ENCODE measurements around the gene PSMD5.

The PSMD5 gene

DNA sequence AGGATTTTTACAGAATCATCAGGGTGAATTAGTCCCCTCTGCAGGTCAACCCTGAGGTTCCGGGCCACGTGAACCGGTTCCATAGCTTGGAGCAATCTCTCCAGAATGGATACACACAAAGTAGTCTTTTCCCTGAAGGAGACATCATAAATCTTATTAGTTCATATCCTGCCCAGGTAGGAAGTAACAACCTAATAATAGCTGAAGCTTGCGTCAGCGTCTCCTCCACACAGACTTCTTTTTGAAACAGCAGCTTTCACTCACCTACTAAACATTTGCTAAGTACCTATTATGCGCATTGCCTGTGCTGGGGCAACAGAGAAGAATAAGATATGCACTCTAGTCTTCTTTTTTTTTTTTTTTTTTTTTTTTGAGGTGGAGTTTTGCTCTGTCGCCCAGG, 9.4 kb downstream of the PSMD5 start:
- no peak overlapping the region for H3K27ac ChIP-seq (ENCODE audit: low read depth, low read length)
- H3K9me2 ChIP-seq (replicated peaks; ENCODE audit: control insufficient read depth, low read length): no peaks in the 10 kb centered on the region
- no peaks in the 10 kb centered on the region for H3K9me3 ChIP-seq (ENCODE audit: control insufficient read depth, insufficient read depth, low read length)
- no peak overlapping the region for H3K4me3 ChIP-seq (ENCODE audit: low read length)
- no peaks in the 10 kb centered on the region for H3K4me1 ChIP-seq (ENCODE audit: control insufficient read depth, low read length)
- peaks cover 58% of the 10 kb centered on the region for H3K36me3 ChIP-seq (ENCODE audit: control insufficient read depth, low read length)
- H3K79me2 ChIP-seq (ENCODE audit: control insufficient read depth, low read length): peaks cover 24% of the 10 kb centered on the region
- H4K20me1 ChIP-seq (ENCODE audit: control insufficient read depth, insufficient read depth, low read depth, low read length): no peaks in the 10 kb centered on the region
- H3F3A ChIP-seq (ENCODE audit: control insufficient read depth, insufficient read depth): no peaks in the 10 kb centered on the region
- H3K27me3 ChIP-seq (ENCODE audit: control insufficient read depth, low read length): no peaks in the 10 kb centered on the region
- TF ChIP-seq CTCF (IDR thresholded peaks at IDR 0.05; ENCODE audit: low read depth, low read length, poor library complexity, severe bottlenecking): no peak
- TF ChIP-seq EZH2phosphoT487 (IDR thresholded peaks at IDR 0.05; ENCODE audit: borderline replicate concordance, low read length): no peak
- no peak overlapping the region for H3K4me2 ChIP-seq (ENCODE audit: low read length)

GRCh38 chr9:120832807-120833206, 9.9 kb downstream of the PSMD5 start:
- Histone ChIP-seq H3K4me3 (ENCODE audit: low read length) (no peak overlapping the region), H3K36me3 (ENCODE audit: control insufficient read depth, low read length) (peaks cover 53% of the 10 kb centered on the region), H3F3A (ENCODE audit: control insufficient read depth, insufficient read depth) (no peaks in the 10 kb centered on the region), H3K27ac (ENCODE audit: low read depth, low read length) (no peak overlapping the region), H3K79me2 (ENCODE audit: control insufficient read depth, low read length) (peaks cover 19% of the 10 kb centered on the region), H4K20me1 (ENCODE audit: control insufficient read depth, insufficient read depth, low read depth, low read length) (no peaks in the 10 kb centered on the region), H3K9me3 (ENCODE audit: control insufficient read depth, insufficient read depth, low read length) (no peaks in the 10 kb centered on the region), H3K4me1 (ENCODE audit: control insufficient read depth, low read length) (no peaks in the 10 kb centered on the region), H3K9me2 (replicated peaks; ENCODE audit: control insufficient read depth, low read length) (no peaks in the 10 kb centered on the region), H3K27me3 (ENCODE audit: control insufficient read depth, low read length) (no peaks in the 10 kb centered on the region), H3K4me2 (ENCODE audit: low read length) (no peak overlapping the region)
- TF ChIP-seq EZH2phosphoT487 (IDR thresholded peaks at IDR 0.05; ENCODE audit: borderline replicate concordance, low read length) (no peak), CTCF (IDR thresholded peaks at IDR 0.05; ENCODE audit: low read depth, low read length, poor library complexity, severe bottlenecking) (no peak)

DNA sequence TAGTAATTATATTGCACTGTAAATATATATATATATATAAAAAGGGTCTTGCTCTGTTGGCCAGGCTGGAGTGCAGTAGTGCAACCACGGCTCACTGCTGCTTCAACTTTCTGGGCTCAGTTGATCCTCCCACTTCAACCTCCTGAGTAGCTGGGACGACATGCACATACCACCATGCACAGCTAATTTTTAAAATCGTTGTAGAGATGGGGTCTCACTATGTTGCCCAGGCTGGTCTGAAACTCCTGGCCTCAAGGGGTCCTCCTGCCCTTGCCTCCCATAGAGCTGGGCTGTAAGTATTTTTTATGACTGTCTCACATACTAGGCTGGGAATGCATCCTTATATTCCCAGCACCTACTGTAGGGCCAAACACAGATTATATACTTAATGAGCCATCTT, 11.9 kb downstream of the PSMD5 start:
- Histone ChIP-seq H3K4me1 (ENCODE audit: control insufficient read depth, low read length) (no peaks in the 10 kb centered on the region), H3K79me2 (ENCODE audit: control insufficient read depth, low read length) (peaks cover 10% of the 10 kb centered on the region), H3K36me3 (ENCODE audit: control insufficient read depth, low read length) (peaks cover 64% of the 10 kb centered on the region), H4K20me1 (ENCODE audit: control insufficient read depth, insufficient read depth, low read depth, low read length) (no peaks in the 10 kb centered on the region), H3K4me3 (ENCODE audit: low read length) (no peak overlapping the region), H3K9me2 (replicated peaks; ENCODE audit: control insufficient read depth, low read length) (no peaks in the 10 kb centered on the region), H3K9me3 (ENCODE audit: control insufficient read depth, insufficient read depth, low read length) (no peaks in the 10 kb centered on the region), H3K27me3 (ENCODE audit: control insufficient read depth, low read length) (no peaks in the 10 kb centered on the region), H3K27ac (ENCODE audit: low read depth, low read length) (no peak overlapping the region), H3F3A (ENCODE audit: control insufficient read depth, insufficient read depth) (no peaks in the 10 kb centered on the region), H3K4me2 (ENCODE audit: low read length) (no peak overlapping the region)
- TF ChIP-seq EZH2phosphoT487 (IDR thresholded peaks at IDR 0.05; ENCODE audit: borderline replicate concordance, low read length) (no peak), CTCF (IDR thresholded peaks at IDR 0.05; ENCODE audit: low read depth, low read length, poor library complexity, severe bottlenecking) (no peak)

DNA sequence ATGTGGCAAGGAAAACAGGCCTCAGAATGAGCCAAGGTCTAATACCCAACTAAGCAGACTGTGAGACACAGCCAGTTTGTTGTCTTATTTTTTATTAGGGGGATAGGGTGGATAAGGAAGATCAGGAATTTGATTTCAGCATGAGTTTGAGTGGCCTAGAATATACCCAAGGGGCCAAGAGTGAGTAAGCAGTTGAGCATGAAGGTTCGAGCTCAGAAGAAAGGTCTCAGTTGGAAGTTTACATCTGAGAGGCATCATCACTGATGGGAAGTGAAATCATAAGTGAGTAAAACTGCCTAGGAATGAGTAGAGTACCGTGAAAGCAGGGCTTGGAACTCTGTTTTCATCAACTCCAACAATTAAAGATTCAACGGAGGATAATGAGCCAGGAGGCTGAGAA, 12.6 kb downstream of the PSMD5 start:
- no peak overlapping the region for H3K4me2 ChIP-seq (ENCODE audit: low read length)
- peaks cover 59% of the 10 kb centered on the region for H3K36me3 ChIP-seq (ENCODE audit: control insufficient read depth, low read length)
- H3K9me2 ChIP-seq (replicated peaks; ENCODE audit: control insufficient read depth, low read length): no peaks in the 10 kb centered on the region
- TF ChIP-seq CTCF (IDR thresholded peaks at IDR 0.05; ENCODE audit: low read depth, low read length, poor library complexity, severe bottlenecking) (no peak), EZH2phosphoT487 (IDR thresholded peaks at IDR 0.05; ENCODE audit: borderline replicate concordance, low read length) (no peak)
- no peak overlapping the region for H3K27ac ChIP-seq (ENCODE audit: low read depth, low read length)
- no peaks in the 10 kb centered on the region for H3K4me1 ChIP-seq (ENCODE audit: control insufficient read depth, low read length)
- no peaks in the 10 kb centered on the region for H3K27me3 ChIP-seq (ENCODE audit: control insufficient read depth, low read length)
- H3K9me3 ChIP-seq (ENCODE audit: control insufficient read depth, insufficient read depth, low read length): no peaks in the 10 kb centered on the region
- H3F3A ChIP-seq (ENCODE audit: control insufficient read depth, insufficient read depth): no peaks in the 10 kb centered on the region
- no peak overlapping the region for H3K4me3 ChIP-seq (ENCODE audit: low read length)
- peaks cover 8% of the 10 kb centered on the region; the same call in 1 of the 2 replicates for H3K79me2 ChIP-seq (ENCODE audit: control insufficient read depth, low read length)
- no peaks in the 10 kb centered on the region for H4K20me1 ChIP-seq (ENCODE audit: control insufficient read depth, insufficient read depth, low read depth, low read length)
